Measurements from ENCODE around the gene RLIM. TPM values are rescaled to one million over a fixed set of nuclear protein-coding genes. Genes with fewer than 3 reads are reported as not detected.

Gene RLIM
- total and polyA plus RNA-seq, 2 of the 8 experiments (the other 6 are each of a cell fraction or from before 2014, with no cell fraction given): 6.3 to 34.6 TPM

- H2BK15ac ChIP-seq (ENCODE audit: low read length): no peak overlapping the region
- no peak overlapping the region for H4K91ac ChIP-seq (replicated peaks; ENCODE audit: insufficient read length, low read length)
- H3K9ac ChIP-seq (replicated peaks in 1 of 4; ENCODE audit: extremely low read depth in 1 of 4, low read depth in 3 of 4, low read length in 3 of 4): peak overlapping the region; percentile 93 to 97 (median 94)
- no peak overlapping the region for H3K14ac ChIP-seq (ENCODE audit: insufficient read length)
- no peak overlapping the region for H3K23ac ChIP-seq (ENCODE audit: insufficient read length)
- POLR2A ChIA-PET (ENCODE audit: partially characterized antibody): interaction anchor here (1.2 to 2.0 kb wide), 5 partner anchors 9 to 31 kb away, joined by 3 to 31 read pairs (median 4); no protein-coding TSS in a partner anchor
- peaks cover 0 to 21% (median 1%) of the 10 kb centered on the region in 4 experiments; a peak in 2 of 8 replicates for H3K36me3 ChIP-seq (ENCODE audit: control insufficient read depth in 2 of 4, insufficient read depth in 4 of 4, low read length in 3 of 4)
- peak overlapping the region; percentile 80; the same call in 1 of the 2 replicates for H2BK5ac ChIP-seq (ENCODE audit: low read depth, low read length)
- H4K5ac ChIP-seq (ENCODE audit: insufficient read length, low read depth, low read length): no peak overlapping the region
- H2AK5ac ChIP-seq (ENCODE audit: low read depth, low read length): no peak overlapping the region
- peak; percentile 73 for FAIRE-seq
- no peak overlapping the region for H2BK12ac ChIP-seq (ENCODE audit: low read depth, low read length)
- no peaks in the 10 kb centered on the region for H3K27me3 ChIP-seq (replicated peaks in 1 of 4; ENCODE audit: control insufficient read depth in 3 of 4, extremely low read depth in 1 of 4, insufficient read depth in 3 of 4, low read length in 3 of 4)
- CTCF ChIA-PET (ENCODE audit: partially characterized antibody): interaction anchor here (0.7 kb wide), 1 partner anchor 992 kb away, joined by 3 read pairs; no protein-coding TSS in a partner anchor
- no peak for DNase-seq (ENCODE audit: low read depth in 1 of 2, low spot score in 2 of 2)
- no peak overlapping the region for H3K18ac ChIP-seq (ENCODE audit: extremely low read depth, low read length)
- peaks cover 0 to 49% of the 10 kb centered on the region in 2 experiments; a peak in 3 of 4 replicates for H3K79me2 ChIP-seq (ENCODE audit: control insufficient read depth in 1 of 2, insufficient read depth in 2 of 2, low read length in 2 of 2)
- H3K27ac ChIP-seq (ENCODE audit: low read depth, low read length): peak overlapping the region; percentile 94
- TF ChIP-seq POLR2A (IDR thresholded peaks at IDR 0.05; ENCODE audit: control extremely low read depth in 1 of 2, low read depth in 2 of 2, low read length in 2 of 2) (peak in 1 of 2 experiments; percentile 6; a peak in 1 of 3 replicates), SRF (IDR thresholded peaks at IDR 0.05; ENCODE audit: low read depth, low read length) (no peak), SP4 (IDR thresholded peaks at IDR 0.05; ENCODE audit: low read length) (no peak), CEBPB (IDR thresholded peaks at IDR 0.05; ENCODE audit: low read depth, low read length) (no peak), EP300 (IDR thresholded peaks at IDR 0.05; ENCODE audit: borderline replicate concordance in 1 of 2, low read depth in 2 of 2, low read length in 2 of 2) (no peak), YY1 (IDR thresholded peaks at IDR 0.05; ENCODE audit: low read depth, low read length) (peak; percentile 55; the same call in 1 of the 2 replicates)
- peak overlapping the region; percentile 98; the same call in 1 of the 2 replicates for H4K8ac ChIP-seq (ENCODE audit: extremely low read depth, insufficient read depth, low read length)
- 1% methylated on average over 13 of the region's 15 CpGs; no CpG with 5 or more reads in 1 of the 2 experiments for WGBS, 2 experiments (ENCODE audit: extremely low coverage in 1 of 2, insufficient coverage in 1 of 2, insufficient read length in 1 of 2, insufficient replicate concordance in 2 of 2, low coverage in 1 of 2, low lambda C conversion rate in 2 of 2, missing lambda C conversion rate in 1 of 2)
- no peak overlapping the region for H3K4ac ChIP-seq (replicated peaks; ENCODE audit: insufficient read length, low read depth, low read length)
- H3K56ac ChIP-seq (replicated peaks; ENCODE audit: insufficient read length, low read depth, low read length): no peak overlapping the region
- peak overlapping the region; percentile 86 to 98 (median 87) for H3K4me3 ChIP-seq (ENCODE audit: extremely low read depth in 1 of 4, insufficient read depth in 2 of 4, low read depth in 3 of 4, low read length in 4 of 4)
- H3K23me2 ChIP-seq (ENCODE audit: low read depth, low read length): no peaks in the 10 kb centered on the region
- no peaks in the 10 kb centered on the region for H3K4me1 ChIP-seq (replicated peaks in 1 of 4; ENCODE audit: control insufficient read depth in 3 of 4, insufficient read depth in 4 of 4, low read length in 3 of 4)
- H3K4me2 ChIP-seq (ENCODE audit: insufficient read depth in 1 of 2, low read depth in 2 of 2, low read length in 2 of 2): peak overlapping the region; percentile 63 to 69
- H2AFZ ChIP-seq (ENCODE audit: low read length): no peak overlapping the region
- no peaks in the 10 kb centered on the region for H3K79me1 ChIP-seq (ENCODE audit: low read depth, low read length)
- H2BK20ac ChIP-seq (ENCODE audit: low read length): no peak overlapping the region
- H4K20me1 ChIP-seq (replicated peaks in 1 of 2; ENCODE audit: control insufficient read depth in 1 of 2, insufficient read depth in 2 of 2, low read length in 2 of 2): no peaks in the 10 kb centered on the region
- no peaks in the 10 kb centered on the region for H3K9me3 ChIP-seq (ENCODE audit: insufficient read depth in 2 of 2, low read depth in 1 of 2, low read length in 1 of 2)
- H2BK120ac ChIP-seq (replicated peaks; ENCODE audit: low read depth, low read length): no peak overlapping the region
Measured at GRCh38 chrX:74613370-74614092, 893 bp downstream of the RLIM start.

Measured in H1 (cell line).